Thyroid gland (tissue), 4 donors: ENCODE results near the gene CAPN12. TPM values are rescaled to one million over a fixed set of nuclear protein-coding genes. Genes with fewer than 3 reads are reported as not detected.
A peak's percentile ranks its signal among the peaks of the same experiment; 100 is the strongest.

Experiments
- DNase-seq, 2 donors: peaks; one replicate each; pipeline ENCODE4 v3.0.0-alpha.2; 2019
- H3K27ac ChIP-seq, 3 donors: fragments of 200-600 bp; sonication (generic); 1 replicate in 2 of 3; 2 replicates in 1 of 3; pipeline ENCODE4 v1.5.1; 2016 to 2019; ENCODE audit warnings: mild to moderate bottlenecking in 1 of 3, moderate library complexity in 1 of 3
- H3K27me3 ChIP-seq: fragments of 200-600 bp; sonication (generic); one replicate; pipeline ENCODE4 v1.5.1; 2019
- H3K36me3 ChIP-seq, 2 donors: fragments of 200-600 bp; sonication (generic); one replicate each; pipeline ENCODE4 v1.5.1; 2016 to 2019
- H3K4me1 ChIP-seq, 2 donors: fragments of 200-600 bp; sonication (generic); one replicate each; pipeline ENCODE4 v1.5.1; 2017 to 2019
- H3K4me3 ChIP-seq, 3 donors: fragments of 200-600 bp; sonication (generic); replicated peaks in 1 of 3; 1 replicate in 2 of 3; 2 replicates in 1 of 3; pipeline ENCODE4 v1.5.1; 2016; ENCODE audit warnings: mild to moderate bottlenecking in 1 of 3
- H3K9me3 ChIP-seq: fragments of 200-600 bp; sonication (generic); one replicate; pipeline ENCODE4 v1.5.1; 2017
- POLR2A ChIP-seq, 2 donors: fragments of 450-650 bp; IDR thresholded peaks; one replicate each; pipeline ENCODE4 v1.6.1; 2017; ENCODE audit warnings: antibody characterized with exemption in 2 of 2, mild to moderate bottlenecking in 2 of 2, moderate library complexity in 1 of 2
- WGBS, 2 donors: methylation state at CpG; one replicate each; pipeline ENCODE4 v1.1.5; 2017; 5-methylcytosine and 5-hydroxymethylcytosine counted together
- intact Hi-C: fragments of 100-400 bp; cut with DNase I; formaldehyde crosslinking; loops from one replicate; pipeline ENCODE4 v1.15.1; 2023
- total RNA-seq, 4 donors: library from RNA; depleted of rRNA; stranded (reverse); fragments of >200 nt; gene quantifications; one replicate each; pipeline ENCODE4 v1.2.3, GENCODE V29; 2016
- TF ChIP-seq, protein P1 (sequence below), 6 experiments: fragments of 200-600 bp in 3 of 6; fragments of 450-650 bp in 3 of 6; sonication (generic) in 3 of 6; IDR thresholded peaks; one replicate each; pipeline ENCODE4 v1.5.1; 2016 to 2019; ENCODE audit warnings: antibody characterized with exemption in 6 of 6, mild to moderate bottlenecking in 2 of 6, inconsistent platforms in 1 of 6, moderate library complexity in 1 of 6

CAPN12 gene
- total RNA-seq, 4 donors from 2014 or later: 1.6 to 2.0 TPM; not detected in 2

DNA sequence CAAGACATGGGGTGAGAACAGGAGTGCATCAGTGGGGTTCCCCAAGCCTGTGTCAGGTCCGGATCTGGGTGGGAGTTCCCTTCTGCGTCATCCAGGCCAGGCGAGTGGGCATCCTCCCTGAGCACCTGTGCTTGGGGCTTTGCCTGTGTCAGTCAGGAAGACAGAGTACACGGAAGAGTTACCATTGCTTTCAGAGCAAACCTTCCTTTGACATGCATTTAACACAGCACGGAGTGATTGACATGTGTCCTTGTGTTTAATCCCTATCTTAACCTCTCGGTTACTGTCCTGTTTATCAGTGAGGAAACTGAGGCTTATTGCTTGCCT lies 47.6 kb downstream of the CAPN12 start:
- DNase-seq: no peak
- peaks cover 88 to 100% of the 10 kb centered on the region in 2 donors for H3K4me1 ChIP-seq
- H3K9me3 ChIP-seq: no peaks in the 10 kb centered on the region
- intact Hi-C loops: no loop called here
- peak overlapping the region; percentile 82 to 89 (median 83) for H3K27ac ChIP-seq
- no peak overlapping the region for H3K4me3 ChIP-seq
- WGBS, 2 donors: 55 to 65% methylated on average over 6 of the region's 6 CpGs
- peaks cover 0 to 4% of the 10 kb centered on the region in 2 donors for H3K36me3 ChIP-seq
- TF ChIP-seq, protein P1, sequence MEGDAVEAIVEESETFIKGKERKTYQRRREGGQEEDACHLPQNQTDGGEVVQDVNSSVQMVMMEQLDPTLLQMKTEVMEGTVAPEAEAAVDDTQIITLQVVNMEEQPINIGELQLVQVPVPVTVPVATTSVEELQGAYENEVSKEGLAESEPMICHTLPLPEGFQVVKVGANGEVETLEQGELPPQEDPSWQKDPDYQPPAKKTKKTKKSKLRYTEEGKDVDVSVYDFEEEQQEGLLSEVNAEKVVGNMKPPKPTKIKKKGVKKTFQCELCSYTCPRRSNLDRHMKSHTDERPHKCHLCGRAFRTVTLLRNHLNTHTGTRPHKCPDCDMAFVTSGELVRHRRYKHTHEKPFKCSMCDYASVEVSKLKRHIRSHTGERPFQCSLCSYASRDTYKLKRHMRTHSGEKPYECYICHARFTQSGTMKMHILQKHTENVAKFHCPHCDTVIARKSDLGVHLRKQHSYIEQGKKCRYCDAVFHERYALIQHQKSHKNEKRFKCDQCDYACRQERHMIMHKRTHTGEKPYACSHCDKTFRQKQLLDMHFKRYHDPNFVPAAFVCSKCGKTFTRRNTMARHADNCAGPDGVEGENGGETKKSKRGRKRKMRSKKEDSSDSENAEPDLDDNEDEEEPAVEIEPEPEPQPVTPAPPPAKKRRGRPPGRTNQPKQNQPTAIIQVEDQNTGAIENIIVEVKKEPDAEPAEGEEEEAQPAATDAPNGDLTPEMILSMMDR (IDR thresholded peaks at IDR 0.05): no peak
- no peak for TF ChIP-seq POLR2A (IDR thresholded peaks at IDR 0.05)
- H3K27me3 ChIP-seq: no peaks in the 10 kb centered on the region

DNA sequence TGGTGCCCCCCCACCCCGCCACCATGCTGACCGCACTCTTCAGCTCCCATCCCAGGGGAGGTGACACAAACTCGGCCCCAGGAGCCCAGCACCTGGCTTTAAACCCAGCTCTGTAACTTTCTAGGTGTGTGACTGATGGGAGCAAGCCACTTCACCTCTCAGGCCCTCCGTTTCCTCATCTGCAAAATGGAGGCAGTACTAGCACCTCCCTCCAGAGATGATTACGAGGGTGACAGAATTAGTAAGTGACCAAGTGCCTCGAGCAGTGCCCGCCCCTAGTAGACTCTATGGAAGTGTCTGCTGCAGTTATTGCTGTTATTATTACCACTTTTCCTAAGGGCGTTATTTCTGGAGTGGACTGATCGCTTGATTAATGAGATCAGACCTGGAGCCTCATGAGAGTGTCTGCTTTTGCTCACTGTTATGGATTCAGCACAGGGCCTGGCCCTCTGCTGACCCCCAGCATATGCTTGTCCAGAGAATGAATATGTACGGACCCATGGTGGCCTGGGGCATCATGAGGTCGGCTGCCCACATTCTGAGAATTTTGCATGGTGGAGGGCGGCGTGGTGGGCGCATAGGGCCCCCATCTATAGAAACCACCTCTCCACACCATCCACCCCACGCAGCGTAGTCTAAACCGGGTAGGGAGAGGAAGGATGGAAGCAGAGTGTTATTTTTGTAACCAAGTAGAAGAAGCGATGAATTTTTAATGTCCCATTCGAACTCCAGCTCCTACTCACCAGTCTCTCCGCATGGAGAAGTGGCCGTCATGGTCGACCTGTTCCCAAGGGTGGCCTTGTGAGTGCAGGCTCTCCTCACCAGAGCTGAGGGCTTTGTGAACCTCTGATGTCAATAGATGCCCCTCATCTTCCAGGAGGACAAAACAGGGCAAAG lies 48.2 kb downstream of the CAPN12 start:
- H3K27me3 ChIP-seq: no peaks in the 10 kb centered on the region
- peak overlapping the region; percentile 82 to 89 (median 83) for H3K27ac ChIP-seq
- no peak overlapping the region for H3K4me3 ChIP-seq
- H3K9me3 ChIP-seq: no peaks in the 10 kb centered on the region
- DNase-seq: peak; percentile 88 to 91
- peak in 1 of 2 donors; percentile 12 for TF ChIP-seq POLR2A (IDR thresholded peaks at IDR 0.05)
- TF ChIP-seq, protein P1 (IDR thresholded peaks at IDR 0.05): no peak
- intact Hi-C loops: no loop called here
- peaks cover 82 to 97% of the 10 kb centered on the region in 2 donors for H3K4me1 ChIP-seq
- WGBS, 2 donors: 46 to 51% methylated on average over 22 of the region's 22 CpGs
- H3K36me3 ChIP-seq: no peaks in the 10 kb centered on the region

DNA sequence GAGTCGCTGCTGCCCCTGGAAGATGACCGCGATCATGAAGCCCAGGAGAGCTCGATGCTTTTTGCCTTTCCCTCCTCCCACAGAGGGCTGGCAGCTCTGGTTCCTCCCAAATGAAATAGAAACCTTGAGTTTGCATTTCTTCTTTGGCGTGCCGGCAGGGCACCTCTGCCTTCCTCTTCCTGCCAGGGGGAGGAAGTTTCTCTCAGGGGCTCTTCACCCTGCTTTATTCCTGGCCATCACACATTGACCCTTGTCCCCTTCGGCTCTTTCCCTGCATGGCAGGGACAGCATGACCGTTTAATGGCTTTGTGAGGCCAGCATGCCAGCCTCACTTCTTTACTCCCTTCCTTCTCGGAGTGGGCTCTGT lies 49.0 kb downstream of the CAPN12 start:
- 72 to 77% methylated on average over 9 of the region's 9 CpGs for WGBS, 2 donors
- no peak for TF ChIP-seq POLR2A (IDR thresholded peaks at IDR 0.05)
- TF ChIP-seq, protein P1 (IDR thresholded peaks at IDR 0.05): no peak
- Histone ChIP-seq H3K27ac (peak overlapping the region; percentile 82 to 89 (median 83)), H3K36me3 (no peaks in the 10 kb centered on the region), H3K4me1 (peaks cover 74 to 89% of the 10 kb centered on the region in 2 donors), H3K9me3 (no peaks in the 10 kb centered on the region), H3K4me3 (no peak overlapping the region), H3K27me3 (no peaks in the 10 kb centered on the region)
- no peak for DNase-seq
- intact Hi-C loops: no loop called here

DNA sequence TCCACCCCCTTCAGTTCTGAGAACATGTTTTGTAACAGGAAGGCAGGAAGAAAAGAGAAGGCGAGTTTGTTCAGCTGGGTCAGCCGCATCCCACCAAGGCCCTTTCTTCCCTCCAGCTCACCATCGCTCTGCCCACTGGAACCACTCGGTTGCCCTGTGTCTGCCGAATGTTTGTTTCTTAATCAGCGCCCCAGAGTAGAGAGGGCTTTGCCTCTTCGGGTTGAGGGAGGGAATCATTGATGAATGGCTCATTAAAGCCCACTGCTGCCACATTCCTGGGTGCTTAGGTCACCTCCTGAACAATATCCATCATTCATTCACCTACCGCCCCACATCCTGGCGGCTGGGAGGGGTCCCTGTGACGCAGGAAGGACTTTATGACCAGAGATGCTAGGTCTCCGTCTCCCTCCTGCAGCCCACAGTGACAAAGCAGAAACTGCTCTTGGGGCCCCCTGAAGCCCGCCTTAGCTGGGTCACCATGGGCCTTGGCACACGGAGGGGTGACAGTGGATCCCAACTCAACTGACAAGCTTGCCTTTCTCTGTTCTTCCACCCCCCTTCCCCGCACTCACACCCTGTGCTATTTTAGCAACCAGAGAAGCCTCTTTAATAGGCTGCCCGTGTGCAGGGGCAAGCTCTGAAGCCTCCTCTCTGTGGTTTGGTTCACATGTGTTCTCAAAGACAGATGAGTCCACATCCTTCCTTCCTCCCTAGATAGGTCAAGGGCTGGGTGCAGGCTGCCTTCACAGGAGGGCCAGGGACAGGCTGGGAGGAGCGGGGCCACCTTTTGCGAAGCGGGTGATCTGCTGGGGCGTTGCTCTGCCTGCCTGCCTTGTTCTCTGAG lies 50.7 kb downstream of the CAPN12 start:
- H3K4me3 ChIP-seq: no peak overlapping the region
- TF ChIP-seq, protein P1 (IDR thresholded peaks at IDR 0.05): no peak
- no peak for TF ChIP-seq POLR2A (IDR thresholded peaks at IDR 0.05)
- intact Hi-C loops: no loop called here
- peaks cover 65 to 81% of the 10 kb centered on the region in 2 donors for H3K4me1 ChIP-seq
- H3K9me3 ChIP-seq: no peaks in the 10 kb centered on the region
- no peaks in the 10 kb centered on the region for H3K27me3 ChIP-seq
- 57 to 68% methylated on average over 19 of the region's 19 CpGs for WGBS, 2 donors
- peak overlapping the region; percentile 82 to 89 (median 83) for H3K27ac ChIP-seq
- H3K36me3 ChIP-seq: no peaks in the 10 kb centered on the region
- peak in 1 of 2 donors; percentile 34 for DNase-seq
